Measurements from ENCODE around the gene AFF3. TPM values are rescaled to one million over a fixed set of nuclear protein-coding genes. Genes with fewer than 3 reads are reported as not detected.

Gene AFF3
- total and polyA plus RNA-seq, 10 donors: 6.0 to 92.2 (median 64.0) TPM

GRCh38 chr2:99957332-99958133, 184.9 kb downstream of the AFF3 start:
- no peak for DNase-seq
- intact Hi-C loops (cut with DNase I; ENCODE audit: low total_unique reads): no loop called here
- peaks cover 0 to 19% (median 0%) of the 10 kb centered on the region in 6 donors for H3K36me3 ChIP-seq
- TF ChIP-seq POLR2AphosphoS5 (IDR thresholded peaks at IDR 0.05) (no peak), CTCF (IDR thresholded peaks at IDR 0.05 in 8 of 11, conservative IDR thresholded peaks at IDR 0.05 in 3 of 11) (no peak), POLR2A (IDR thresholded peaks at IDR 0.05) (no peak)
- no peak overlapping the region for H3K27ac ChIP-seq
- WGBS, 5 donors: 86 to 94% (median 89%) methylated on average over 8 of the region's 8 CpGs
- no peak overlapping the region for H3K4me3 ChIP-seq
- H3K27me3 ChIP-seq (replicated peaks in 1 of 7): no peaks in the 10 kb centered on the region
- no peaks in the 10 kb centered on the region for H3K9me3 ChIP-seq
- H3K4me1 ChIP-seq: peaks cover 0 to 20% (median 0%) of the 10 kb centered on the region in 6 donors

GRCh38 chr2:99956232-99957030, 186.0 kb downstream of the AFF3 start:
- intact Hi-C loops (cut with DNase I; ENCODE audit: low total_unique reads): no loop called here

GRCh38 chr2:99953750-99954149, 188.6 kb downstream of the AFF3 start:
- 91 to 95% (median 92%) methylated on average over 2 of the region's 2 CpGs for WGBS, 5 donors
- intact Hi-C loops (cut with DNase I; ENCODE audit: low total_unique reads): no loop called here
- no peaks in the 10 kb centered on the region for H3K27me3 ChIP-seq (replicated peaks in 1 of 7)

More at GRCh38 chr2:99956232-99957030, 186.0 kb downstream of the AFF3 start:
- no peak for DNase-seq
- no peak for TF ChIP-seq POLR2AphosphoS5 (IDR thresholded peaks at IDR 0.05)
- TF ChIP-seq POLR2A (IDR thresholded peaks at IDR 0.05): no peak
- TF ChIP-seq CTCF (IDR thresholded peaks at IDR 0.05 in 8 of 11, conservative IDR thresholded peaks at IDR 0.05 in 3 of 11): no peak
- no peaks in the 10 kb centered on the region for H3K9me3 ChIP-seq
- H3K4me3 ChIP-seq: no peak overlapping the region
- WGBS, 5 donors: 72 to 77% (median 72%) methylated on average over 6 of the region's 6 CpGs
- H3K36me3 ChIP-seq: peaks cover 0 to 29% (median 0%) of the 10 kb centered on the region in 6 donors
- no peak overlapping the region for H3K27ac ChIP-seq
- peaks cover 0 to 20% (median 0%) of the 10 kb centered on the region in 6 donors for H3K4me1 ChIP-seq
- H3K27me3 ChIP-seq (replicated peaks in 1 of 7): no peaks in the 10 kb centered on the region

More at GRCh38 chr2:99953750-99954149, 188.6 kb downstream of the AFF3 start:
- Histone ChIP-seq H3K4me3 (no peak overlapping the region), H3K36me3 (peaks cover 0 to 42% (median 0%) of the 10 kb centered on the region in 6 donors), H3K4me1 (peaks cover 0 to 15% (median 0%) of the 10 kb centered on the region in 6 donors), H3K27ac (no peak overlapping the region), H3K9me3 (no peaks in the 10 kb centered on the region)
- no peak for TF ChIP-seq POLR2A (IDR thresholded peaks at IDR 0.05)
- no peak for TF ChIP-seq CTCF (IDR thresholded peaks at IDR 0.05 in 8 of 11, conservative IDR thresholded peaks at IDR 0.05 in 3 of 11)
- TF ChIP-seq POLR2AphosphoS5 (IDR thresholded peaks at IDR 0.05): no peak
- DNase-seq: no peak

Data from spleen (tissue), 11 donors.